Bronchial epithelial cell (primary cell): ENCODE measurements around the gene PLXND1. TPM values are rescaled to one million over a fixed set of nuclear protein-coding genes. Genes with fewer than 3 reads are reported as not detected.

Experiments
- DNase-seq: peaks from one replicate; pipeline ENCODE4 v3.0.0-alpha.2; 2010; ENCODE audit warnings: low read depth
- FAIRE-seq: peaks from 2 replicates; lab custom pipeline; 2011; peaks lifted over from hg19 to GRCh38; lab: Jason Lieb, UNC
- H3K27me3 ChIP-seq: 2 replicates; pipeline ENCODE4 v1.5.1; 2011; ENCODE audit warnings: low read length; ENCODE audit not compliant: control insufficient read depth, insufficient read depth
- H3K36me3 ChIP-seq: 2 replicates; pipeline ENCODE4 v1.5.1; 2011; ENCODE audit warnings: low read length; ENCODE audit not compliant: control insufficient read depth, insufficient read depth
- H3K4me3 ChIP-seq: 2 replicates; pipeline ENCODE4 v1.5.1; 2011; ENCODE audit warnings: mild to moderate bottlenecking, low read depth, low read length, control low read depth
- CTCF ChIP-seq: IDR thresholded peaks from 2 replicates; pipeline ENCODE4 v1.5.1; 2011; ENCODE audit warnings: mild to moderate bottlenecking, moderate library complexity, low read length, control low read depth, inconsistent platforms; ENCODE audit not compliant: insufficient read depth, severe bottlenecking
- total RNA-seq: library from RNA; depleted of rRNA; stranded (reverse); fragments of >200 nt; gene quantifications from 2 replicates; pipeline ENCODE4 v1.2.1, GENCODE V29; 2014

Gene PLXND1
- total RNA-seq, 1 donor from 2014 or later: 2.4 TPM

- DNase-seq: no peak
- no peak for FAIRE-seq
- Histone ChIP-seq H3K4me3 (no peak overlapping the region), H3K36me3 (no peaks in the 10 kb centered on the region), H3K27me3 (no peaks in the 10 kb centered on the region)
- no peak for TF ChIP-seq CTCF
Observed at GRCh38 chr3:129555153-129555550, 51.3 kb downstream of the PLXND1 start.

- TF ChIP-seq CTCF: no peak
- no peak overlapping the region for H3K4me3 ChIP-seq
- H3K27me3 ChIP-seq: no peaks in the 10 kb centered on the region
- FAIRE-seq (peak; percentile 84), DNase-seq (no peak)
- no peaks in the 10 kb centered on the region for H3K36me3 ChIP-seq
Observed at GRCh38 chr3:129554356-129555152, 51.9 kb downstream of the PLXND1 start.

GRCh38 chr3:129553719-129554118 lies 52.8 kb downstream of the PLXND1 start:
- FAIRE-seq (no peak), DNase-seq (no peak)
- H3K27me3 ChIP-seq: no peaks in the 10 kb centered on the region
- H3K4me3 ChIP-seq: no peak overlapping the region
- H3K36me3 ChIP-seq: no peaks in the 10 kb centered on the region
- peak; percentile 9 for TF ChIP-seq CTCF

GRCh38 chr3:129553171-129553570 lies 53.3 kb downstream of the PLXND1 start:
- DNase-seq (no peak), FAIRE-seq (no peak)
- no peaks in the 10 kb centered on the region for H3K27me3 ChIP-seq

GRCh38 chr3:129552287-129553050 lies 54.0 kb downstream of the PLXND1 start:
- FAIRE-seq: peak; percentile 90
- DNase-seq: no peak

More at GRCh38 chr3:129553171-129553570, 53.3 kb downstream of the PLXND1 start:
- Histone ChIP-seq H3K4me3 (no peak overlapping the region), H3K36me3 (no peaks in the 10 kb centered on the region)
- no peak for TF ChIP-seq CTCF

More at GRCh38 chr3:129552287-129553050, 54.0 kb downstream of the PLXND1 start:
- no peak for TF ChIP-seq CTCF
- no peak overlapping the region for H3K4me3 ChIP-seq
- H3K36me3 ChIP-seq: no peaks in the 10 kb centered on the region
- H3K27me3 ChIP-seq: no peaks in the 10 kb centered on the region
